Measurements from ENCODE around the gene NFRKB.

DNA sequence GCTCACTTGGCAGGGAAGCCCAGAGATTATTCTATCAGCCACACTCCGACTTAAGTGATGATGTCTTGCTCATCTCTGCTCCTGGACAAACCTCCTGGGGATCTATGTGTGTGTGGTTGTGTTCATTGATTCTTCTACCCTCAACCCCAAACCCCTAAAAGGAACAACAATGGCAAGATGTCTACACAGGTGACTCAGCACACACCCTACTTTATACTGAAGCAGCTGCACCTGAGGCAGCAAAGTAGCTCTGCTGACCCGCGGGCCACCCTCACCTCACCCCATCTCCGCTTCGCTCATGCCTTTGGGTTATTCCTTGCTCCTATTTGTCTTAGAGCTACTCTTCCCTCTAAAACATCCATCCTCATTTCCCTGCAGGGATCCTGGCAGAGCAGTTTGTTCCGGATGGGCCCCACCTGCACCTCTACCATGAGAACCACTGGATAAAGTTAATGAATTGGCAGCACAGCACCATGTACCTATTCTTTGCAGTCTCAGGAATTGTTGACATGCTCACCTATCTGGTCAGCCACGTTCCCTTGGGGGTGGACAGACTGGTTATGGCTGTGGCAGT lies 41.1 kb downstream of the NFRKB start:
- TF ChIP-seq, protein P1, sequence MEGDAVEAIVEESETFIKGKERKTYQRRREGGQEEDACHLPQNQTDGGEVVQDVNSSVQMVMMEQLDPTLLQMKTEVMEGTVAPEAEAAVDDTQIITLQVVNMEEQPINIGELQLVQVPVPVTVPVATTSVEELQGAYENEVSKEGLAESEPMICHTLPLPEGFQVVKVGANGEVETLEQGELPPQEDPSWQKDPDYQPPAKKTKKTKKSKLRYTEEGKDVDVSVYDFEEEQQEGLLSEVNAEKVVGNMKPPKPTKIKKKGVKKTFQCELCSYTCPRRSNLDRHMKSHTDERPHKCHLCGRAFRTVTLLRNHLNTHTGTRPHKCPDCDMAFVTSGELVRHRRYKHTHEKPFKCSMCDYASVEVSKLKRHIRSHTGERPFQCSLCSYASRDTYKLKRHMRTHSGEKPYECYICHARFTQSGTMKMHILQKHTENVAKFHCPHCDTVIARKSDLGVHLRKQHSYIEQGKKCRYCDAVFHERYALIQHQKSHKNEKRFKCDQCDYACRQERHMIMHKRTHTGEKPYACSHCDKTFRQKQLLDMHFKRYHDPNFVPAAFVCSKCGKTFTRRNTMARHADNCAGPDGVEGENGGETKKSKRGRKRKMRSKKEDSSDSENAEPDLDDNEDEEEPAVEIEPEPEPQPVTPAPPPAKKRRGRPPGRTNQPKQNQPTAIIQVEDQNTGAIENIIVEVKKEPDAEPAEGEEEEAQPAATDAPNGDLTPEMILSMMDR (IDR thresholded peaks at IDR 0.05), result no peak
- TF ChIP-seq ZFX (IDR thresholded peaks at IDR 0.05; ENCODE audit: borderline replicate concordance), result no peak
